ENCODE measurements around the gene MED13L. TPM values are rescaled to one million over a fixed set of nuclear protein-coding genes. Genes with fewer than 3 reads are reported as not detected.

MED13L gene
- total and polyA plus RNA-seq, 2 of the 8 experiments (the other 6 are each of a cell fraction or from before 2014, with no cell fraction given): 15.9 to 51.7 TPM

- H3K23ac ChIP-seq (ENCODE audit: insufficient read length): no peak overlapping the region
- no peak overlapping the region for H3K9ac ChIP-seq (replicated peaks in 1 of 4; ENCODE audit: extremely low read depth in 1 of 4, low read depth in 3 of 4, low read length in 3 of 4)
- no peak overlapping the region for H3K14ac ChIP-seq (ENCODE audit: insufficient read length)
- no peak for TF ChIP-seq CEBPB (IDR thresholded peaks at IDR 0.05; ENCODE audit: low read depth, low read length)
- no peak for TF ChIP-seq ATF2 (IDR thresholded peaks at IDR 0.05; ENCODE audit: low read length)
- no peak for TF ChIP-seq POLR2AphosphoS5 (IDR thresholded peaks at IDR 0.05; ENCODE audit: low read depth, low read length)
- no peak for TF ChIP-seq TAF7 (optimal IDR thresholded peaks at IDR 0.05; ENCODE audit: borderline replicate concordance, low read depth, low read length)
- no peak for TF ChIP-seq USF2 (IDR thresholded peaks at IDR 0.05; ENCODE audit: low read length)
- no peak for TF ChIP-seq BCL11A (IDR thresholded peaks at IDR 0.05; ENCODE audit: low read depth in 2 of 2, low read length in 2 of 2)
- no peak for TF ChIP-seq SUZ12 (IDR thresholded peaks at IDR 0.05; ENCODE audit: low read length)
- no peak for TF ChIP-seq BRCA1 (IDR thresholded peaks at IDR 0.05; ENCODE audit: low read depth, low read length)
- TF ChIP-seq ASH2L (IDR thresholded peaks at IDR 0.05; ENCODE audit: low read length): no peak
- TF ChIP-seq KDM4A (IDR thresholded peaks at IDR 0.05; ENCODE audit: low read depth, low read length, severe bottlenecking): no peak
- TF ChIP-seq TEAD4 (IDR thresholded peaks at IDR 0.05; ENCODE audit: low read depth, low read length): no peak
- no peak for TF ChIP-seq EGR1 (IDR thresholded peaks at IDR 0.05; ENCODE audit: borderline replicate concordance, low read depth, low read length)
- no peak for TF ChIP-seq TAF1 (IDR thresholded peaks at IDR 0.05; ENCODE audit: low read depth, low read length)
- H3K36me3 ChIP-seq (ENCODE audit: control insufficient read depth in 2 of 4, insufficient read depth in 4 of 4, low read length in 3 of 4): no peaks in the 10 kb centered on the region
- H2BK12ac ChIP-seq (ENCODE audit: low read depth, low read length): no peak overlapping the region
- H2BK5ac ChIP-seq (ENCODE audit: low read depth, low read length): no peak overlapping the region
- no peak overlapping the region for H3K4me3 ChIP-seq (ENCODE audit: extremely low read depth in 1 of 4, insufficient read depth in 2 of 4, low read depth in 3 of 4, low read length in 4 of 4)
- H4K91ac ChIP-seq (replicated peaks; ENCODE audit: insufficient read length, low read length): no peak overlapping the region
- H3K79me1 ChIP-seq (ENCODE audit: low read depth, low read length): no peaks in the 10 kb centered on the region
- H3K4me1 ChIP-seq (replicated peaks in 1 of 4; ENCODE audit: control insufficient read depth in 3 of 4, insufficient read depth in 4 of 4, low read length in 3 of 4): peaks cover 0 to 6% (median 3%) of the 10 kb centered on the region in 4 experiments; a peak in 2 of 7 replicates
- no peak overlapping the region for H4K8ac ChIP-seq (ENCODE audit: extremely low read depth, insufficient read depth, low read length)
- no peak overlapping the region for H2AK5ac ChIP-seq (ENCODE audit: low read depth, low read length)
- ChIA-PET POLR2A (ENCODE audit: partially characterized antibody) (no interaction called here), CTCF (ENCODE audit: partially characterized antibody) (interaction anchor here (0.8 to 1.9 kb wide), 4 partner anchors 14 to 252 kb away, joined by 3 to 4 read pairs (median 3); no protein-coding TSS in a partner anchor)
- H2BK15ac ChIP-seq (ENCODE audit: low read length): no peak overlapping the region
- no peaks in the 10 kb centered on the region for H3K9me3 ChIP-seq (ENCODE audit: insufficient read depth in 2 of 2, low read depth in 1 of 2, low read length in 1 of 2)
- no peaks in the 10 kb centered on the region for H3K79me2 ChIP-seq (ENCODE audit: control insufficient read depth in 1 of 2, insufficient read depth in 2 of 2, low read length in 2 of 2)
- H3K27ac ChIP-seq (ENCODE audit: low read depth, low read length): no peak overlapping the region
- no peak overlapping the region for H4K5ac ChIP-seq (ENCODE audit: insufficient read length, low read depth, low read length)
- peaks cover 0 to 2% of the 10 kb centered on the region in 2 experiments for H4K20me1 ChIP-seq (replicated peaks in 1 of 2; ENCODE audit: control insufficient read depth in 1 of 2, insufficient read depth in 2 of 2, low read length in 2 of 2)
- no peak overlapping the region for H2BK120ac ChIP-seq (replicated peaks; ENCODE audit: low read depth, low read length)
- FAIRE-seq (no peak), DNase-seq (ENCODE audit: low read depth in 1 of 2, low spot score in 2 of 2) (no peak)
- no peak overlapping the region for H3K18ac ChIP-seq (ENCODE audit: extremely low read depth, low read length)
- H2AFZ ChIP-seq (ENCODE audit: low read length): no peak overlapping the region
- WGBS, 2 experiments (ENCODE audit: extremely low coverage in 1 of 2, insufficient coverage in 1 of 2, insufficient read length in 1 of 2, insufficient replicate concordance in 2 of 2, low coverage in 1 of 2, low lambda C conversion rate in 2 of 2, missing lambda C conversion rate in 1 of 2): 85% methylated on average over 2 of the region's 2 CpGs; no CpG with 5 or more reads in 1 of the 2 experiments
- H3K4me2 ChIP-seq (ENCODE audit: insufficient read depth in 1 of 2, low read depth in 2 of 2, low read length in 2 of 2): no peak overlapping the region
- H3K4ac ChIP-seq (replicated peaks; ENCODE audit: insufficient read length, low read depth, low read length): no peak overlapping the region
- H3K56ac ChIP-seq (replicated peaks; ENCODE audit: insufficient read length, low read depth, low read length): no peak overlapping the region
- no peaks in the 10 kb centered on the region for H3K27me3 ChIP-seq (replicated peaks in 1 of 4; ENCODE audit: control insufficient read depth in 3 of 4, extremely low read depth in 1 of 4, insufficient read depth in 3 of 4, low read length in 3 of 4)
- peaks cover 3% of the 10 kb centered on the region; the same call in 1 of the 2 replicates for H3K23me2 ChIP-seq (ENCODE audit: low read depth, low read length)
- no peak overlapping the region for H2BK20ac ChIP-seq (ENCODE audit: low read length)
Observed at GRCh38 chr12:116298578-116298977, 21.1 kb upstream of the MED13L start.
